AG04449 (cell line): Measurements from ENCODE around the gene NAV2.

Experiments
- CTCF ChIA-PET: fragments of 350-600 bp; formaldehyde crosslinking; extraction: SDS; loops from one replicate; lab custom pipeline; 2021; ENCODE audit warnings: antibody characterized with exemption; lab: Yijun Ruan, JAX
- POLR2A ChIA-PET: fragments of 400-600, 350-600 bp; formaldehyde crosslinking; extraction: SDS; loops from one replicate; lab custom pipeline; 2020; ENCODE audit warnings: antibody characterized with exemption, inconsistent platforms; lab: Yijun Ruan, JAX
- DNase-seq: peaks from one replicate; pipeline ENCODE4 v3.0.0-alpha.2; 2010; ENCODE audit warnings: low read depth, low spot score
- H3K4me3 ChIP-seq: 2 replicates; pipeline ENCODE4 v1.5.1; 2011; ENCODE audit warnings: low read depth, mild to moderate bottlenecking, control low read depth, low read length
- CTCF ChIP-seq: IDR thresholded peaks from one replicate; pipeline ENCODE4 v1.5.1; 2011; ENCODE audit warnings: mild to moderate bottlenecking, moderate library complexity, low read length, control low read depth, inconsistent platforms; ENCODE audit not compliant: insufficient read depth; ENCODE audit errors: missing control alignments

The NAV2 gene

GRCh38 chr11:19826606-19827005, 114.0 kb downstream of the NAV2 start:
- no peak overlapping the region for H3K4me3 ChIP-seq
- TF ChIP-seq CTCF, result no peak
- no peak for DNase-seq
- CTCF ChIA-PET, result interaction anchor here (0.9 to 2.8 kb wide), 4 partner anchors 8 to 273 kb away, joined by 3 to 13 read pairs (median 4); no protein-coding TSS in a partner anchor
- POLR2A ChIA-PET, result no interaction called here

- CTCF ChIA-PET, result interaction anchor here (0.9 to 2.8 kb wide), 5 partner anchors 9 to 274 kb away, joined by 3 to 13 read pairs (median 5); no protein-coding TSS in a partner anchor
- DNase-seq, result no peak
- POLR2A ChIA-PET, result interaction anchor here (0.7 kb wide), 1 partner anchor 50 kb away, joined by 3 read pairs; no protein-coding TSS in a partner anchor
These were observed 114.9 kb downstream of the NAV2 start for GRCh38 chr11:19827399-19828135.

DNA sequence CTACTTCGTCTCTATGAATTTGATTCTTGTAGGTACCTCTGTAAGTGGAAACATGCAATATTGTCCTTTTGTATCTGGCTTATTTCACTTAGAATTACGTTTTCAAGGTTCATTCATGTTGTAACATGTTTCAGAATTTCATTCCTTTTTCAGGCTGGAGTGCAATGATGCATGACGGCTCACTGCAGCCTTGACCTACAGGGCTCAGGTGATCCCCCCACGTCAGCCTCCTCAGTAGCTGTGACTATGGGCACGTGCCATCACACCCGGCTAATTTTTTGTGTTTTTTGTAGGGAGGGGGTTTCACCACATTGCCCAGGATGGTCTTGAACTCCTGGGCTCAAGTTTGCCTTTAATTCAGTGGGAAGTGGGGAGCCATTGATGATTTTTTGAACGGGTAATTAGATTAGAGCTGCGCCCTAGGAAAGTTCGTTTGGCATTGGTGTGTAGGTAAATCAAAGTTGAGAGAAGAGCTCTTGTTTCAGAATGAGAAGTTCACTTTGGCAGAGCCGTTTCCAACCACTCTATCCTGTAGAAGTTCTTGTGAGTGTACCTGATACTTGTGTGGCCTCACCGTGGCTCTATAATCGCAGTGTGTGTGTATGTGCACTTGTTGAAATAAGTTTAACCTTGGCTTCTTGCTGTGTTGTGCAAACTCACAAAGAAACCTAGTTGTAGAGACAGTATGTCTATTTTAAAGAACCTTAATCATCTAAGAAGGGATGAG, 115.9 kb downstream of the NAV2 start:
- CTCF ChIA-PET, result interaction anchor here (0.9 to 1.0 kb wide), 2 partner anchors 9 to 264 kb away, joined by 4 to 5 read pairs; no protein-coding TSS in a partner anchor
- POLR2A ChIA-PET, result no interaction called here
- no peak for DNase-seq
- TF ChIP-seq CTCF, result no peak
- H3K4me3 ChIP-seq, result no peak overlapping the region

More at GRCh38 chr11:19827399-19828135, 114.9 kb downstream of the NAV2 start:
- no peak for TF ChIP-seq CTCF
- H3K4me3 ChIP-seq, result no peak overlapping the region

- no peak for DNase-seq
- TF ChIP-seq CTCF, result no peak
- ChIA-PET POLR2A (no interaction called here), CTCF (interaction anchor here (1.0 kb wide), 1 partner anchor 265 kb away, joined by 4 read pairs; no protein-coding TSS in a partner anchor)
- no peak overlapping the region for H3K4me3 ChIP-seq
These were observed 116.6 kb downstream of the NAV2 start for GRCh38 chr11:19829109-19829837.

DNA sequence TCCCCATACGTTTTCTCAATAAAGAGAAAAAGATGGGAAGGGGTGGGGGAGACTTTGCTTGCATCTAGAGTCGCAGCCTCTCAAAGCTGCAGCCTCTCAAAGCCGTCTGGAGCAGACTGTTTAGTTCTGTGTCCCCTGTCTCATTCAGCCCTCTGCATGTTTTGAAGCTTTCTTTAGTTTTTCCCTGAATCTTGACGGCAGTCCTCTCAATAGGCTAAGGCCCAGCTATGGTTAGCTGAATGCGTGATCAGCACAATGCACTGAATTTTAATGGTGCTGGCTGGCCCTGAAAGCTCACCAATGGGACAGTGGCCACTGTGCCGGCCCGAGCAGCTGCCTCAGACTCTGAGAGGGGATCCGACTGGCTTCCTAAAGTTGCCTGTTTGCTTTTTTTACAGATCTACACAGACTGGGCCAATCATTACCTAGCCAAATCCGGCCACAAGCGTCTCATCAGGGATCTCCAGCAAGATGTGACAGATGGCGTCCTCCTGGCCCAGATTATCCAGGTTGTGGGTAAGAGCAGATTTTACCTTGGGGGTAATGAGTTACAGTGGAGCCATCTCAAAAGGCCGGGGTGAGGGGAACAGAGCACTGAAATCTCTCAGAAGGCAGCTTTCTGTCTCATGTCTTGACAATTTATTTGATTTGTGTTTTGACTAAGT, 119.6 kb downstream of the NAV2 start:
- DNase-seq, result no peak
- no peak overlapping the region for H3K4me3 ChIP-seq
- ChIA-PET POLR2A (no interaction called here), CTCF (no interaction called here)
- no peak for TF ChIP-seq CTCF
